HepG2 (cell line): ENCODE data around the gene HLCS. TPM values are rescaled to one million over a fixed set of nuclear protein-coding genes. Genes with fewer than 3 reads are reported as not detected.

Source experiments
- ATAC-seq: fragments of 200-7000 bp; cut with Tn5 transposase; 3 replicates; pipeline ENCODE4 v1.9.1; 2020; ENCODE audit warnings: mild to moderate bottlenecking, moderate library complexity
- BruUV-seq: library from RNA; stranded (reverse); fragments of 400-500 nt; replicated peaks from 2 replicates; lab custom pipeline; 2021; lab: Mats Ljungman, UMichigan
- CTCF ChIA-PET: fragments of 300-600 bp; formaldehyde crosslinking; extraction: SDS; loops from one replicate; lab custom pipeline; 2021; ENCODE audit warnings: low total read pairs, inconsistent platforms, low intra/inter-chr PET ratio; lab: Yijun Ruan, JAX
- POLR2A ChIA-PET: fragments of 350-600 bp; sonication (Branson Sonifier 250); formaldehyde crosslinking; loops from one replicate; lab custom pipeline; 2020; ENCODE audit warnings: antibody characterized with exemption, inconsistent platforms; lab: Yijun Ruan, JAX
- DNase-seq: peaks from one replicate; pipeline ENCODE4 v3.0.0-alpha.2; 2015; ENCODE audit warnings: low spot score
- FAIRE-seq: peaks from 3 replicates; lab custom pipeline; 2011; peaks lifted over from hg19 to GRCh38; lab: Jason Lieb, UNC
- H2AFZ ChIP-seq: one replicate; pipeline ENCODE4 v1.6.1; 2011; ENCODE audit warnings: low read length, inconsistent platforms
- H3K27ac ChIP-seq: fragments of 300-600 bp; 3 replicates; pipeline ENCODE4 v1.8.0; 2011; ENCODE audit warnings: mixed run types, mild to moderate bottlenecking, mixed read lengths, low read length, inconsistent platforms; ENCODE audit not compliant: insufficient read depth; ENCODE audit errors: extremely low read length
- H3K27me3 ChIP-seq, 2 experiments: fragments of 200-600 bp in 1 of 2; 2 replicates in 1 of 2; 3 replicates in 1 of 2; pipeline versions ENCODE4 v1.6.0 to v1.8.0; 2011; ENCODE audit warnings: low read length in 2 of 2, mild to moderate bottlenecking in 2 of 2, moderate library complexity in 2 of 2, inconsistent platforms in 1 of 2; ENCODE audit not compliant: insufficient read depth in 2 of 2, control insufficient read depth in 1 of 2
- H3K36me3 ChIP-seq, 2 experiments: fragments of 200-600 bp in 1 of 2; replicated peaks in 1 of 2; 2 replicates in 1 of 2; 3 replicates in 1 of 2; pipeline versions ENCODE4 v1.5.1 to v1.8.0; 2011; ENCODE audit warnings: low read length in 2 of 2, inconsistent platforms in 1 of 2; ENCODE audit not compliant: insufficient read depth in 2 of 2, control insufficient read depth in 1 of 2
- H3K4me1 ChIP-seq: 2 replicates; pipeline ENCODE4 v1.5.1; 2012; ENCODE audit warnings: low read length, inconsistent platforms; ENCODE audit not compliant: insufficient read depth
- H3K4me2 ChIP-seq: 2 replicates; pipeline ENCODE4 v1.6.0; 2011; ENCODE audit warnings: low read depth, low read length, inconsistent platforms
- H3K4me3 ChIP-seq, 3 experiments: fragments of 200-600 bp in 1 of 3; sonication (generic), shearing (Covaris generic) in 1 of 3; replicated peaks in 1 of 3; 2 replicates each; pipeline ENCODE4 v1.5.1; 2011 to 2016; ENCODE audit warnings: low read length in 3 of 3, inconsistent platforms in 2 of 3, low read depth in 2 of 3, mild to moderate bottlenecking in 2 of 3, control low read depth in 1 of 3, mixed read lengths in 1 of 3; ENCODE audit not compliant: insufficient read depth in 1 of 3
- H3K79me2 ChIP-seq: one replicate; pipeline ENCODE4 v1.6.1; 2011; ENCODE audit warnings: low read length, inconsistent platforms; ENCODE audit not compliant: insufficient read depth
- H3K9ac ChIP-seq: 2 replicates; pipeline ENCODE4 v1.6.0; 2011; ENCODE audit warnings: mild to moderate bottlenecking, low read depth, low read length, inconsistent platforms; ENCODE audit not compliant: insufficient read depth
- H3K9me3 ChIP-seq: 2 replicates; pipeline ENCODE4 v1.5.1; 2012; ENCODE audit warnings: mild to moderate bottlenecking, low read length
- H4K20me1 ChIP-seq: 2 replicates; pipeline ENCODE4 v1.6.0; 2011; ENCODE audit warnings: inconsistent platforms, mild to moderate bottlenecking, low read length, moderate library complexity; ENCODE audit not compliant: insufficient read depth
- AGO1 ChIP-seq: fragments of 200-400 bp; formaldehyde crosslinking; IDR thresholded peaks from 2 replicates; pipeline ENCODE4 v1.6.1; 2017; ENCODE audit warnings: mild to moderate bottlenecking, low read depth, low read length, moderate library complexity; ENCODE audit not compliant: poor library complexity, severe bottlenecking
- ASH2L ChIP-seq: fragments of 300-600, 200-600 bp; sonication (generic); IDR thresholded peaks from 2 replicates; pipeline ENCODE4 v1.7.0; 2017; ENCODE audit warnings: low read depth, mild to moderate bottlenecking, moderate library complexity, mixed read lengths, low read length; ENCODE audit not compliant: insufficient read length
- CSRNP2 ChIP-seq: sonication (generic); formaldehyde crosslinking; conservative IDR thresholded peaks from 2 replicates; pipeline ENCODE4 v1.8.0; 2022; ENCODE audit warnings: low read depth, missing genetic modification reagents
- GFI1 ChIP-seq: sonication (generic); formaldehyde crosslinking; IDR thresholded peaks from 2 replicates; pipeline ENCODE4 v1.5.0; 2020; ENCODE audit warnings: missing genetic modification reagents, mild to moderate bottlenecking, borderline replicate concordance
- HBP1 ChIP-seq: IDR thresholded peaks from 2 replicates; pipeline ENCODE4 v1.6.1; 2016; ENCODE audit warnings: low read depth, control low read depth
- KDM1A ChIP-seq: IDR thresholded peaks from 2 replicates; pipeline ENCODE4 v1.6.1; 2016; ENCODE audit warnings: missing compliant biosample characterization
- KMT2B ChIP-seq: IDR thresholded peaks from 2 replicates; pipeline ENCODE4 v1.6.1; 2016; ENCODE audit warnings: missing genetic modification reagents, missing compliant biosample characterization
- NAIF1 ChIP-seq: sonication (generic); formaldehyde crosslinking; IDR thresholded peaks from 2 replicates; pipeline ENCODE4 v1.5.0; 2020; ENCODE audit warnings: mild to moderate bottlenecking, missing genetic modification reagents, borderline replicate concordance
- NR0B2 ChIP-seq: sonication (generic); formaldehyde crosslinking; IDR thresholded peaks from 2 replicates; pipeline ENCODE4 v1.4.0; 2020; ENCODE audit warnings: mild to moderate bottlenecking, missing genetic modification reagents
- PRDM4 ChIP-seq: sonication (generic); formaldehyde crosslinking; IDR thresholded peaks from 2 replicates; pipeline ENCODE4 v1.9.0; 2021; ENCODE audit warnings: missing genetic modification reagents, borderline replicate concordance
- TRIM24 ChIP-seq: sonication (generic); formaldehyde crosslinking; IDR thresholded peaks from 2 replicates; pipeline ENCODE4 v1.8.0; 2022; ENCODE audit warnings: mild to moderate bottlenecking, missing genetic modification reagents
- ZBTB42 ChIP-seq: sonication (generic); formaldehyde crosslinking; IDR thresholded peaks from 2 replicates; pipeline ENCODE4 v1.5.0; 2020; ENCODE audit warnings: mild to moderate bottlenecking, missing genetic modification reagents
- ZNF121 ChIP-seq: sonication (generic); formaldehyde crosslinking; IDR thresholded peaks from 2 replicates; pipeline ENCODE4 v1.5.0; 2020; ENCODE audit warnings: mild to moderate bottlenecking, missing genetic modification reagents
- ZNF768 ChIP-seq: sonication (generic); formaldehyde crosslinking; IDR thresholded peaks from 2 replicates; pipeline ENCODE4 v1.4.0; 2020; ENCODE audit warnings: missing genetic modification reagents
- ZSCAN9 ChIP-seq: IDR thresholded peaks from 2 replicates; pipeline ENCODE4 v1.6.1; 2016; ENCODE audit warnings: borderline replicate concordance
- WGBS: methylation state at CpG from one replicate; pipeline ENCODE4 v1.1.6; 2017; ENCODE audit warnings: low lambda C conversion rate; 5-methylcytosine and 5-hydroxymethylcytosine counted together
- in situ Hi-C: cut with HindIII; loops from 2 replicates; pipeline ENCODE4 v1.10.0; 2017; ENCODE audit warnings: low pct_unique_long_range_greater_than_20kb; ENCODE audit not compliant: extremely low pct_ligation_motif_present
- intact Hi-C: fragments of 100-400 bp; cut with micrococcal nuclease; formaldehyde crosslinking; loops from one replicate; pipeline ENCODE4 v1.10.0; 2022; ENCODE audit not compliant: unreplicated experiment
- polyA plus RNA-seq, 8 experiments: library from polyadenylated mRNA; depleted of rRNA in 3 of 8; stranded (reverse) in 7 of 8; unstranded in 1 of 8; fragments of >200 nt; fragmentation: Illumina TruSeq in 4 of 8; extraction: Trizol in 4 of 8; gene quantifications; 2 replicates each; pipeline versions ENCODE4 v1.2.1 to v1.2.3, GENCODE V29; 2011 to 2016; ENCODE audit warnings: low read depth in 4 of 8, missing spikeins in 1 of 8, mixed read lengths in 1 of 8; ENCODE audit not compliant: insufficient read depth in 1 of 8
- total RNA-seq, 5 experiments: library from RNA; depleted of rRNA; stranded (reverse); fragments of >200 nt; fragmentation: Illumina TruSeq; extraction: Trizol; gene quantifications; 2 replicates each; pipeline ENCODE4 v1.2.3, GENCODE V29; 2016; ENCODE audit warnings: low read depth in 1 of 5

The HLCS gene
- total and polyA plus RNA-seq, 2 of the 13 experiments (the other 11 are each of a cell fraction or from before 2014, with no cell fraction given) = 7.9 to 12.3 TPM

GRCh38 chr21:36966821-36967768 lies 626 bp upstream of the HLCS start (continued):
- TF ChIP-seq ZNF768 (CRISPR knock-in tag) (peak; percentile 15; the same call in 1 of the 2 replicates), HBP1 (CRISPR knock-in tag) (peak; percentile 6; the same call in 1 of the 2 replicates)

- in situ Hi-C loops = no loop called here
- H3K4me3 ChIP-seq = peak overlapping the region; percentile 83 to 88 (median 83)
- no peaks in the 10 kb centered on the region for H3K9me3 ChIP-seq
- peaks cover 25% of the 10 kb centered on the region for H3K4me1 ChIP-seq
- H3K4me2 ChIP-seq = peak overlapping the region; percentile 85
- H3K9ac ChIP-seq = peak overlapping the region; percentile 89
- H3K79me2 ChIP-seq = peaks cover 9% of the 10 kb centered on the region
- 1% methylated on average over 7 of the region's 10 CpGs for WGBS
- intact Hi-C loops = no loop called here
- no peak for FAIRE-seq
- POLR2A ChIA-PET = interaction anchor here (1.3 to 4.0 kb wide), 4 partner anchors 21 to 110 kb away, joined by 3 to 21 read pairs (median 8); partner anchors contain the start of genes PIGP and TTC3
- peak; percentile 25 for ATAC-seq
- H2AFZ ChIP-seq = no peak overlapping the region
- CTCF ChIA-PET = no interaction called here
- H3K27ac ChIP-seq = peak overlapping the region; percentile 77
- DNase-seq = no peak
- BruUV-seq = no TSS peak
- peaks cover 3 to 8% of the 10 kb centered on the region in 2 experiments for H3K36me3 ChIP-seq
- H3K27me3 ChIP-seq = no peaks in the 10 kb centered on the region
- H4K20me1 ChIP-seq = no peaks in the 10 kb centered on the region
- TF ChIP-seq ZNF121 (CRISPR knock-in tag) (peak; percentile 100), KMT2B (CRISPR knock-in tag) (no peak), NAIF1 (CRISPR knock-in tag) (peak; percentile 48; the same call in 1 of the 2 replicates), NR0B2 (no peak), ZBTB42 (CRISPR knock-in tag) (no peak), CSRNP2 (CRISPR knock-in tag) (no peak), KDM1A (peak; percentile 16; the same call in 1 of the 2 replicates), TRIM24 (CRISPR knock-in tag) (no peak), ASH2L (peak; percentile 14), GFI1 (CRISPR knock-in tag) (0 out of 2 replicates have a peak, but pooled peaks have one; percentile 20), AGO1 (no peak), PRDM4 (CRISPR knock-in tag) (no peak), ZSCAN9 (CRISPR knock-in tag) (no peak)
Observed at GRCh38 chr21:36965720-36966065, 776 bp downstream of the HLCS start.
